Stimulated activated naive CD8-positive, alpha-beta T cell treated with anti-CD3 and anti-CD28 coated beads, Interleukin-15, Interleukin-2, amounts not matched to agents 100 ng/mL and 50 ng/mL, for 24 hours (primary cell): ENCODE data around the gene MPPED2.

Experiments
- H3K27ac Mint-ChIP-seq: one replicate; pipeline ENCODE4 v1.8.0; 2021; ENCODE audit warnings: mild to moderate bottlenecking, mixed read lengths
- H3K27me3 Mint-ChIP-seq: one replicate; pipeline ENCODE4 v1.8.0; 2021; ENCODE audit warnings: mixed read lengths
- H3K36me3 Mint-ChIP-seq: one replicate; pipeline ENCODE4 v1.8.0; 2021; ENCODE audit warnings: low read depth, mixed read lengths
- H3K4me1 Mint-ChIP-seq: one replicate; pipeline ENCODE4 v1.8.0; 2021; ENCODE audit warnings: low read depth, mixed read lengths
- H3K4me3 Mint-ChIP-seq: one replicate; pipeline ENCODE4 v1.8.0; 2021; ENCODE audit warnings: mild to moderate bottlenecking, mixed read lengths
- H3K9me3 Mint-ChIP-seq: one replicate; pipeline ENCODE4 v1.8.0; 2021; ENCODE audit warnings: mixed read lengths

The MPPED2 gene

GRCh38 chr11:30387891-30388861 lies 198.0 kb downstream of the MPPED2 start:
- Mint-ChIP-seq H3K4me3 (no peak overlapping the region), H3K27ac (no peak overlapping the region), H3K4me1 (no peaks in the 10 kb centered on the region), H3K36me3 (no peaks in the 10 kb centered on the region), H3K27me3 (peaks cover 13% of the 10 kb centered on the region), H3K9me3 (no peaks in the 10 kb centered on the region)

GRCh38 chr11:30381879-30382278 lies 204.3 kb downstream of the MPPED2 start:
- Mint-ChIP-seq H3K27ac (no peak overlapping the region), H3K36me3 (no peaks in the 10 kb centered on the region), H3K27me3 (peaks cover 9% of the 10 kb centered on the region), H3K4me1 (no peaks in the 10 kb centered on the region), H3K9me3 (no peaks in the 10 kb centered on the region), H3K4me3 (no peak overlapping the region)

GRCh38 chr11:30380846-30381245 lies 205.3 kb downstream of the MPPED2 start:
- no peak overlapping the region for H3K27ac Mint-ChIP-seq
- no peak overlapping the region for H3K4me3 Mint-ChIP-seq
- H3K36me3 Mint-ChIP-seq, result no peaks in the 10 kb centered on the region
- H3K9me3 Mint-ChIP-seq, result no peaks in the 10 kb centered on the region
- H3K4me1 Mint-ChIP-seq, result no peaks in the 10 kb centered on the region
- H3K27me3 Mint-ChIP-seq, result peaks cover 9% of the 10 kb centered on the region

- no peaks in the 10 kb centered on the region for H3K4me1 Mint-ChIP-seq
- H3K4me3 Mint-ChIP-seq, result no peak overlapping the region
- no peaks in the 10 kb centered on the region for H3K36me3 Mint-ChIP-seq
- peaks cover 2% of the 10 kb centered on the region for H3K27me3 Mint-ChIP-seq
- no peaks in the 10 kb centered on the region for H3K9me3 Mint-ChIP-seq
- H3K27ac Mint-ChIP-seq, result no peak overlapping the region
Measured at GRCh38 chr11:30377347-30377746, 208.8 kb downstream of the MPPED2 start.

GRCh38 chr11:30370164-30370563 lies 216.0 kb downstream of the MPPED2 start:
- H3K4me3 Mint-ChIP-seq, result no peak overlapping the region
- H3K36me3 Mint-ChIP-seq, result no peaks in the 10 kb centered on the region
- H3K9me3 Mint-ChIP-seq, result no peaks in the 10 kb centered on the region
- H3K27ac Mint-ChIP-seq, result no peak overlapping the region
- peaks cover 11% of the 10 kb centered on the region for H3K27me3 Mint-ChIP-seq
- H3K4me1 Mint-ChIP-seq, result no peaks in the 10 kb centered on the region

GRCh38 chr11:30368394-30368793 lies 217.8 kb downstream of the MPPED2 start:
- Mint-ChIP-seq H3K4me3 (no peak overlapping the region), H3K27ac (no peak overlapping the region), H3K4me1 (no peaks in the 10 kb centered on the region), H3K27me3 (peaks cover 11% of the 10 kb centered on the region), H3K36me3 (no peaks in the 10 kb centered on the region), H3K9me3 (no peaks in the 10 kb centered on the region)

- H3K4me1 Mint-ChIP-seq, result no peaks in the 10 kb centered on the region
- H3K9me3 Mint-ChIP-seq, result no peaks in the 10 kb centered on the region
- H3K36me3 Mint-ChIP-seq, result no peaks in the 10 kb centered on the region
- H3K4me3 Mint-ChIP-seq, result no peak overlapping the region
- H3K27me3 Mint-ChIP-seq, result peaks cover 4% of the 10 kb centered on the region
- no peak overlapping the region for H3K27ac Mint-ChIP-seq
Measured at GRCh38 chr11:30365793-30366517, 220.2 kb downstream of the MPPED2 start.

- Mint-ChIP-seq H3K9me3 (no peaks in the 10 kb centered on the region), H3K27me3 (peaks cover 4% of the 10 kb centered on the region), H3K36me3 (no peaks in the 10 kb centered on the region), H3K27ac (no peak overlapping the region), H3K4me3 (no peak overlapping the region), H3K4me1 (no peaks in the 10 kb centered on the region)
Measured at GRCh38 chr11:30364837-30365482, 221.2 kb downstream of the MPPED2 start.

GRCh38 chr11:30364139-30364836 lies 221.9 kb downstream of the MPPED2 start:
- Mint-ChIP-seq H3K4me1 (no peaks in the 10 kb centered on the region), H3K9me3 (no peaks in the 10 kb centered on the region)

GRCh38 chr11:30360741-30361140 lies 225.4 kb downstream of the MPPED2 start:
- no peaks in the 10 kb centered on the region for H3K9me3 Mint-ChIP-seq
- H3K36me3 Mint-ChIP-seq, result no peaks in the 10 kb centered on the region
- no peaks in the 10 kb centered on the region for H3K27me3 Mint-ChIP-seq
- no peak overlapping the region for H3K27ac Mint-ChIP-seq
- no peaks in the 10 kb centered on the region for H3K4me1 Mint-ChIP-seq
- H3K4me3 Mint-ChIP-seq, result no peak overlapping the region

More at GRCh38 chr11:30364139-30364836, 221.9 kb downstream of the MPPED2 start:
- Mint-ChIP-seq H3K36me3 (no peaks in the 10 kb centered on the region), H3K27me3 (peaks cover 4% of the 10 kb centered on the region), H3K4me3 (no peak overlapping the region), H3K27ac (no peak overlapping the region)
